Endodermal cell (in vitro differentiated cells): ENCODE data around the gene SGTB. TPM values are rescaled to one million over a fixed set of nuclear protein-coding genes. Genes with fewer than 3 reads are reported as not detected.

Experiments
- DNase-seq: peaks from one replicate; pipeline ENCODE4 v3.0.0-alpha.2; 2017
- H3K27ac ChIP-seq: 2 replicates; pipeline ENCODE4 v1.5.1; 2013; ENCODE audit warnings: mild to moderate bottlenecking, low read depth, low read length, moderate library complexity
- H3K27me3 ChIP-seq: 2 replicates; pipeline ENCODE4 v1.6.1; 2013; ENCODE audit warnings: mild to moderate bottlenecking, low read length, moderate library complexity; ENCODE audit not compliant: insufficient read depth, control insufficient read depth, poor library complexity, severe bottlenecking
- H3K36me3 ChIP-seq: 2 replicates; pipeline ENCODE4 v1.7.0; 2013; ENCODE audit warnings: mild to moderate bottlenecking, low read length, moderate library complexity; ENCODE audit not compliant: control insufficient read depth, insufficient read depth
- H3K4me1 ChIP-seq: one replicate; pipeline ENCODE4 v1.7.0; 2013; ENCODE audit warnings: low read length; ENCODE audit not compliant: control insufficient read depth, insufficient read depth
- H3K4me3 ChIP-seq: 2 replicates; pipeline ENCODE4 v1.5.1; 2013; ENCODE audit warnings: mild to moderate bottlenecking, low read length, moderate library complexity
- H3K9ac ChIP-seq: 2 replicates; pipeline ENCODE4 v1.6.1; 2013; ENCODE audit warnings: mild to moderate bottlenecking, low read length, moderate library complexity; ENCODE audit not compliant: poor library complexity, severe bottlenecking; ENCODE audit errors: extremely low read depth
- H3K9me3 ChIP-seq: 2 replicates; pipeline ENCODE4 v1.6.1; 2013; ENCODE audit warnings: mild to moderate bottlenecking, low read length, moderate library complexity; ENCODE audit not compliant: control insufficient read depth
- H3K27ac Mint-ChIP-seq: 2 replicates; pipeline ENCODE4 v1.8.0; 2020; ENCODE audit warnings: mixed read lengths
- H3K27me3 Mint-ChIP-seq: 2 replicates; pipeline ENCODE4 v1.8.0; 2021; ENCODE audit warnings: mild to moderate bottlenecking, mixed read lengths; ENCODE audit not compliant: insufficient read depth
- H3K36me3 Mint-ChIP-seq: 2 replicates; pipeline ENCODE4 v1.8.0; 2020; ENCODE audit warnings: low read depth, mixed read lengths
- H3K4me1 Mint-ChIP-seq: 2 replicates; pipeline ENCODE4 v1.8.0; 2020; ENCODE audit warnings: mixed read lengths
- H3K4me3 Mint-ChIP-seq: 2 replicates; pipeline ENCODE4 v1.8.0; 2020; ENCODE audit warnings: mild to moderate bottlenecking, moderate library complexity, mixed read lengths
- H3K9me3 Mint-ChIP-seq: 2 replicates; pipeline ENCODE4 v1.8.0; 2020; ENCODE audit warnings: mild to moderate bottlenecking, mixed read lengths
- CTCF ChIP-seq: fragments of 200-600 bp; sonication (generic); conservative IDR thresholded peaks from 2 replicates; pipeline ENCODE4 v1.5.0; 2021; ENCODE audit warnings: antibody characterized with exemption, mild to moderate bottlenecking
- WGBS, 2 experiments: methylation state at CpG; one replicate each; pipeline versions ENCODE4 v1.1.5 to v1.1.7; 2013; ENCODE audit warnings: missing lambda C conversion rate in 2 of 2, mixed read lengths in 1 of 2; ENCODE audit not compliant: insufficient coverage in 1 of 2, insufficient read length in 1 of 2; 5-methylcytosine and 5-hydroxymethylcytosine counted together
- total RNA-seq, 2 donors: library from RNA; stranded (reverse); fragmentation: NEBNext Ultra II Directional in 1 of 2; extraction: Animal tissue kit (Norgen Biotek cat#: 25700) in 1 of 2; gene quantifications; 2 replicates in 1 of 2; 3 replicates in 1 of 2; pipeline ENCODE4 v1.2.1, GENCODE V29; 2021

SGTB gene
- total RNA-seq, 2 donors from 2014 or later = 14.6 to 17.9 TPM

DNA sequence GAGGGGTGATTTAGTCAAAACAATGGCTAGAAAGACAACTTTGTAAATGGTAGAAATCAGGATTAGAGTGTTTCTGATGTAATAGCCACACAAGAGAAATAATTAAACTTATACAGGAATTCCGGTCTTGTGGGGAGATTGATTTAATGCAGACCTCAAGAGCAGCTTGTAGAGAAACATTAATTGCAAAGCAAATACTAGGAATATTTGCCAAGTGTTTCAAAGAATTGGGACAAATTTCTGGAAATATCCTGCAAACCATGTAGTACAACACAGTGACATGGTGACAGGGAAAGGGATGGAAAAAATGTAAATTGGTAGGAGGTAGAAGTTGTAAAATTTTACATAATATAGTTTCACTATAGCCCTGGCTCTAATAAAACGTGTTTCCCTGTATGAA lies 29.0 kb upstream of the SGTB start:
- Histone ChIP-seq H3K4me3 (no peak overlapping the region), H3K9me3 (no peaks in the 10 kb centered on the region), H3K27ac (no peak overlapping the region), H3K9ac (no peak overlapping the region), H3K36me3 (no peaks in the 10 kb centered on the region), H3K4me1 (peaks cover 3% of the 10 kb centered on the region), H3K27me3 (no peaks in the 10 kb centered on the region)
- DNase-seq = no peak
- Mint-ChIP-seq H3K4me1 (peaks cover 3% of the 10 kb centered on the region), H3K36me3 (peaks cover 8% of the 10 kb centered on the region), H3K9me3 (no peaks in the 10 kb centered on the region), H3K27ac (no peak overlapping the region), H3K4me3 (no peak overlapping the region), H3K27me3 (no peaks in the 10 kb centered on the region)
- 91 to 100% methylated on average over 1 to 2 of the region's 2 CpGs for WGBS, 2 experiments
- TF ChIP-seq CTCF = no peak

DNA sequence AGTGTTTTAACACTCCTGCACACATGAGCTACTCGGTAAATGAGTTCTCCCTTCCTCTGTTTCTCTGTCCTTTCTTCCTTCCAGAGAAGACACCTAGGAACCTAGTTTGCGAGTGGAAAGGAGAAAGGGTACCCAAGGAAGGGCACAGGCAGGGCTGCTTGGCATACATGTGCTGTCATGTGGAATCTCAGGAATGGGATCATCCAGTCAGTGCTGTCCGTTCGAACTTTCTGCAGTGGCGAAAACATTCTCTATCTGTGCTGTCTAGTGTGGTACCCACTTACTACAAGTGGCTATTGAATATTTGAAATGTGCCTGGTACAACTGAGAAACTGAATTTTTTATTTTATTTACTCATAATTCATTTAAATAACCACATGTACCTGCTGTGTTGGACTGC lies 28.0 kb upstream of the SGTB start:
- Histone ChIP-seq H3K27me3 (no peaks in the 10 kb centered on the region), H3K4me3 (no peak overlapping the region), H3K9me3 (no peaks in the 10 kb centered on the region), H3K9ac (no peak overlapping the region), H3K4me1 (peaks cover 3% of the 10 kb centered on the region), H3K36me3 (no peaks in the 10 kb centered on the region), H3K27ac (no peak overlapping the region)
- H3K27me3 Mint-ChIP-seq = no peaks in the 10 kb centered on the region
- peaks cover 9% of the 10 kb centered on the region for H3K36me3 Mint-ChIP-seq
- 94% methylated on average over 5 of the region's 5 CpGs; no CpG with 5 or more reads in 1 of the 2 experiments for WGBS, 2 experiments
- DNase-seq = no peak
- H3K27ac Mint-ChIP-seq = no peak overlapping the region
- H3K4me3 Mint-ChIP-seq = no peak overlapping the region
- TF ChIP-seq CTCF = no peak
- peaks cover 3% of the 10 kb centered on the region for H3K4me1 Mint-ChIP-seq
- H3K9me3 Mint-ChIP-seq = no peaks in the 10 kb centered on the region

DNA sequence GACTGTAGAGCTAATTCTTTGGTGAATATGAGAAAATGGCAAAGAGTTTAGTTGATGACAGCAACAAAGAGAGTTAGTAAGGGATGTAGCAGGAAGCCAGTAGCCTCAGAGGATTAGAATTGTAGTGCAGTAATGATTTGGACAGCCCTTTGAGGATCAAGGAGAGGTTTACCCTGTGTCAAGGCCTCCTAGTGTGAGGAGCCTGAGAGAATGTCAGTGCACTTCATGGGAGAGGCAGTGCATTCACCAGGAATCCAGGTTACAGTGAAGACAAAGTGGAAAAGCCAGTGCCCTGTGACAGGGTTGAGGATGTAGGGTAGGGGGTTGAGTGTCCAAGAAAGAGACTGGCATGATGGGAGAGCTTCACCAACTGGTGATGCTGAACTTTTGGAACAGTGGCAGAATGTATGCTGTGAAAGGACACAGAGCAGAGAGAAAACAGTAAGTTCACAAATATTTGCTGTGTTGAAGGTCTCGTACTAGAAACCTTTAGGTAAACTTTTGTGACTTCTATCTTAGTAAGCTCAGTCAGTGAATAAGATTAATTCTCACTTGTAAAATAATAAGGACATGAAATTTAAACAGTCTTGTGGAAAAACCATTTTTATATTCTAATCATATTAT lies 27.4 kb upstream of the SGTB start:
- TF ChIP-seq CTCF = no peak
- Histone ChIP-seq H3K27me3 (no peaks in the 10 kb centered on the region), H3K36me3 (no peaks in the 10 kb centered on the region), H3K4me3 (no peak overlapping the region), H3K27ac (no peak overlapping the region), H3K9me3 (no peaks in the 10 kb centered on the region), H3K9ac (no peak overlapping the region), H3K4me1 (peaks cover 3% of the 10 kb centered on the region)
- WGBS, 2 experiments = 100% methylated on average over 1 of the region's 1 CpG; no CpG with 5 or more reads in 1 of the 2 experiments
- no peaks in the 10 kb centered on the region for H3K9me3 Mint-ChIP-seq
- DNase-seq = no peak
- no peaks in the 10 kb centered on the region for H3K27me3 Mint-ChIP-seq
- H3K27ac Mint-ChIP-seq = no peak overlapping the region
- peaks cover 9% of the 10 kb centered on the region for H3K36me3 Mint-ChIP-seq
- H3K4me1 Mint-ChIP-seq = peaks cover 3% of the 10 kb centered on the region
- H3K4me3 Mint-ChIP-seq = no peak overlapping the region
